Endothelial cell of umbilical vein (primary cell): ENCODE data around the gene ABR. TPM values are rescaled to one million over a fixed set of nuclear protein-coding genes. Genes with fewer than 3 reads are reported as not detected.

Experiments used
- BruUV-seq: library from RNA; stranded (reverse); fragments of 400-500 nt; replicated peaks from 2 replicates; lab custom pipeline; 2021; lab: Mats Ljungman, UMichigan
- CTCF ChIA-PET: fragments of 300-600, 350-600 bp; sonication (Branson Sonifier 250); formaldehyde crosslinking; loops from one replicate; lab custom pipeline; 2021; ENCODE audit warnings: antibody characterized with exemption, inconsistent platforms; lab: Charles Lee
- POLR2A ChIA-PET: fragments of 300-600, 350-600 bp; sonication (Branson Sonifier 250); formaldehyde crosslinking; loops from one replicate; lab custom pipeline; 2021; ENCODE audit warnings: antibody characterized with exemption, inconsistent platforms; lab: Charles Lee
- DNase-seq: peaks from one replicate; pipeline ENCODE4 v3.0.0-alpha.2; 2011; ENCODE audit warnings: low read depth, low spot score
- FAIRE-seq: peaks from 2 replicates; lab custom pipeline; 2011; peaks lifted over from hg19 to GRCh38; lab: Jason Lieb, UNC
- H2AFZ ChIP-seq: 2 replicates; pipeline ENCODE4 v1.6.0; 2012; ENCODE audit warnings: low read depth, low read length, control low read depth, inconsistent platforms
- H3K27ac ChIP-seq: 2 replicates; pipeline ENCODE4 v1.5.1; 2011; ENCODE audit warnings: low read depth, mild to moderate bottlenecking, control low read depth, low read length, moderate library complexity; ENCODE audit not compliant: insufficient read depth
- H3K27me3 ChIP-seq, 2 experiments: 2 replicates each; pipeline versions ENCODE4 v1.6.0 to v1.6.1; 2011; ENCODE audit warnings: low read length in 2 of 2, mixed read lengths in 1 of 2; ENCODE audit not compliant: control insufficient read depth in 2 of 2, insufficient read depth in 2 of 2
- H3K36me3 ChIP-seq, 2 experiments: 2 replicates in 1 of 2; 3 replicates in 1 of 2; pipeline ENCODE4 v1.5.1; 2011; ENCODE audit warnings: low read length in 2 of 2, mild to moderate bottlenecking in 1 of 2, moderate library complexity in 1 of 2; ENCODE audit not compliant: control insufficient read depth in 2 of 2, insufficient read depth in 2 of 2; ENCODE audit errors: extremely low read depth in 1 of 2
- H3K4me1 ChIP-seq: 3 replicates; pipeline ENCODE4 v1.5.1; 2011; ENCODE audit warnings: mild to moderate bottlenecking, low read length; ENCODE audit not compliant: control insufficient read depth, insufficient read depth; ENCODE audit errors: extremely low read depth
- H3K4me2 ChIP-seq: 2 replicates; pipeline ENCODE4 v1.6.1; 2011; ENCODE audit warnings: low read length, control low read depth, mixed read lengths; ENCODE audit not compliant: insufficient read depth
- H3K4me3 ChIP-seq, 3 experiments: fragments of 200-600 bp in 1 of 3; sonication (generic), shearing (Covaris generic) in 1 of 3; replicated peaks in 1 of 3; 2 replicates each; pipeline ENCODE4 v1.5.1; 2011 to 2016; ENCODE audit warnings: control low read depth in 3 of 3, low read length in 3 of 3, mild to moderate bottlenecking in 2 of 3, inconsistent platforms in 1 of 3, low read depth in 1 of 3, moderate library complexity in 1 of 3; ENCODE audit not compliant: insufficient read depth in 1 of 3
- H3K79me2 ChIP-seq: 2 replicates; pipeline ENCODE4 v1.6.0; 2012; ENCODE audit warnings: low read length, inconsistent platforms; ENCODE audit not compliant: control insufficient read depth, insufficient read depth
- H3K9ac ChIP-seq: replicated peaks from 2 replicates; pipeline ENCODE3; 2011; ENCODE audit warnings: low read length, control low read depth; ENCODE audit not compliant: insufficient read depth; ENCODE audit errors: extremely low read depth
- H3K9me1 ChIP-seq: replicated peaks from 3 replicates; pipeline ENCODE4 v1.6.0; 2011; ENCODE audit warnings: mild to moderate bottlenecking, low read length; ENCODE audit not compliant: control insufficient read depth, insufficient read depth; ENCODE audit errors: extremely low read depth
- H3K9me3 ChIP-seq: replicated peaks from 2 replicates; pipeline ENCODE4 v1.5.1; 2012; ENCODE audit warnings: low read length, inconsistent platforms; ENCODE audit not compliant: control insufficient read depth, insufficient read depth
- H4K20me1 ChIP-seq: replicated peaks from 2 replicates; pipeline ENCODE3; 2011; ENCODE audit warnings: mild to moderate bottlenecking, low read length; ENCODE audit not compliant: control insufficient read depth, insufficient read depth; ENCODE audit errors: extremely low read depth
- CTCF ChIP-seq, 2 donors: IDR thresholded peaks; 1 replicate in 1 of 2; 2 replicates in 1 of 2; pipeline ENCODE4 v1.5.1; 2011; ENCODE audit warnings: low read length in 2 of 2, mild to moderate bottlenecking in 2 of 2, moderate library complexity in 2 of 2, control low read depth in 1 of 2, inconsistent platforms in 1 of 2, low read depth in 1 of 2; ENCODE audit not compliant: insufficient read depth in 1 of 2; ENCODE audit errors: extremely low read depth in 1 of 2
- EZH2 ChIP-seq: IDR thresholded peaks from 2 replicates; pipeline ENCODE4 v1.6.1; 2012; ENCODE audit warnings: borderline replicate concordance, low read depth, mild to moderate bottlenecking, moderate library complexity, low read length, inconsistent platforms; ENCODE audit not compliant: severe bottlenecking
- FOS ChIP-seq: IDR thresholded peaks from 2 replicates; pipeline ENCODE4 v1.6.1; 2011; ENCODE audit warnings: mild to moderate bottlenecking, low read length, moderate library complexity, borderline replicate concordance; ENCODE audit not compliant: insufficient read depth
- GATA2 ChIP-seq: IDR thresholded peaks from 2 replicates; pipeline ENCODE4 v1.7.0; 2011; ENCODE audit warnings: low read depth, mild to moderate bottlenecking, moderate library complexity, mixed read lengths, low read length; ENCODE audit not compliant: insufficient read length, insufficient read depth
- JUN ChIP-seq: IDR thresholded peaks from 2 replicates; pipeline ENCODE4 v1.6.1; 2011; ENCODE audit warnings: borderline replicate concordance, low read depth; ENCODE audit not compliant: insufficient read length, insufficient read depth
- MYC ChIP-seq: IDR thresholded peaks from one replicate; pipeline ENCODE4 v1.6.1; 2011; ENCODE audit warnings: mild to moderate bottlenecking, low read depth, low read length
- POLR2A ChIP-seq: IDR thresholded peaks from 2 replicates; pipeline ENCODE4 v1.6.1; 2012; ENCODE audit warnings: low read depth, mild to moderate bottlenecking, control low read depth, low read length
- POLR2AphosphoS5 ChIP-seq: IDR thresholded peaks from 2 replicates; pipeline ENCODE4 v1.6.1; 2012; ENCODE audit warnings: low read depth, mild to moderate bottlenecking, control low read depth, low read length, moderate library complexity; ENCODE audit not compliant: insufficient read depth
- dilution Hi-C: fragments of 300-500 bp; cut with MboI; formaldehyde crosslinking; loops from one replicate; pipeline ENCODE4 v1.15.0; 2019; ENCODE audit warnings: low sequenced_read_pairs; ENCODE audit not compliant: extremely low pct_ligation_motif_present
- intact Hi-C: fragments of 100-400 bp; cut with micrococcal nuclease; formaldehyde crosslinking; loops from one replicate; pipeline ENCODE4 v1.10.0; 2022
- polyA plus RNA-seq, 4 experiments: library from polyadenylated mRNA; depleted of rRNA in 3 of 4; stranded (reverse) in 3 of 4; unstranded in 1 of 4; fragments of >200 nt; gene quantifications; 2 replicates each; pipeline versions ENCODE4 v1.2.1 to v1.2.3, GENCODE V29; 2011 to 2012; ENCODE audit warnings: missing spikeins in 1 of 4
- total RNA-seq: library from RNA; stranded (reverse); gene quantifications from 2 replicates; pipeline ENCODE4 v1.2.3, GENCODE V29; 2021
- TF ChIP-seq, protein P1 (sequence below): IDR thresholded peaks from 2 replicates; pipeline ENCODE4 v1.6.1; 2011; ENCODE audit not compliant: insufficient read depth, insufficient read length

ABR gene
- total and polyA plus RNA-seq, 2 donors (not counting 3 experiments of a cell fraction or from before 2014, with no cell fraction given) = 83.5 to 96.8 TPM

- no peaks in the 10 kb centered on the region for H3K9me1 ChIP-seq
- no TSS peak for BruUV-seq
- no peaks in the 10 kb centered on the region for H4K20me1 ChIP-seq
- H3K79me2 ChIP-seq = no peaks in the 10 kb centered on the region
- TF ChIP-seq JUN = no peak
- no peak for TF ChIP-seq FOS
- TF ChIP-seq MYC = no peak
- no peak for TF ChIP-seq POLR2AphosphoS5
- no peak for TF ChIP-seq EZH2
- TF ChIP-seq GATA2 = no peak
- TF ChIP-seq POLR2A = no peak
- TF ChIP-seq, protein P1, sequence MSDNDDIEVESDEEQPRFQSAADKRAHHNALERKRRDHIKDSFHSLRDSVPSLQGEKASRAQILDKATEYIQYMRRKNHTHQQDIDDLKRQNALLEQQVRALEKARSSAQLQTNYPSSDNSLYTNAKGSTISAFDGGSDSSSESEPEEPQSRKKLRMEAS = no peak
- TF ChIP-seq CTCF (IDR thresholded peaks at IDR 0.05; ENCODE audit: extremely low read depth in 1 of 2, insufficient read depth in 1 of 2, low read depth in 1 of 2, low read length in 2 of 2) = no peak
- H3K27ac ChIP-seq = no peak overlapping the region
- H3K36me3 ChIP-seq = peaks cover 0 to 15% of the 10 kb centered on the region in 2 experiments
- intact Hi-C loops (no loop called here), dilution Hi-C loops (no loop called here)
- H3K9me3 ChIP-seq = no peaks in the 10 kb centered on the region
- peaks cover 16% of the 10 kb centered on the region for H3K4me1 ChIP-seq
- ChIA-PET CTCF (interaction anchor here (1.5 to 2.3 kb wide), 2 partner anchors 19 to 46 kb away, joined by 6 to 7 read pairs; no protein-coding TSS in a partner anchor), POLR2A (no interaction called here)
- FAIRE-seq = no peak
- H3K4me2 ChIP-seq = no peak overlapping the region
- no peak for DNase-seq
- no peak overlapping the region for H3K4me3 ChIP-seq
- no peaks in the 10 kb centered on the region for H3K27me3 ChIP-seq
- no peak overlapping the region for H3K9ac ChIP-seq
- H2AFZ ChIP-seq = no peak overlapping the region
These were observed 102.8 kb downstream of the ABR start for GRCh38 chr17:1076982-1077302.
